ENCODE measurements around the gene SVEP1.
"Not testable (repeated sequence)": the region's sequence is repeated elsewhere in the genome, so short reads cannot be mapped to it uniquely, and the experiment has no call there.

The SVEP1 gene

GRCh38 chr9:110358992-110359391, 220.5 kb downstream of the SVEP1 start:
- not testable (repeated sequence) for DNase-seq (ENCODE audit: low spot score)

GRCh38 chr9:110357505-110357904, 222.0 kb downstream of the SVEP1 start:
- DNase-seq (ENCODE audit: low spot score), result no peak

- no peak for DNase-seq (ENCODE audit: low spot score)
Measured at GRCh38 chr9:110356639-110357395, 222.7 kb downstream of the SVEP1 start.

- DNase-seq (ENCODE audit: low spot score), result no peak
Measured at GRCh38 chr9:110355911-110356310, 223.6 kb downstream of the SVEP1 start.

- DNase-seq (ENCODE audit: low spot score), result no peak
Measured at GRCh38 chr9:110351009-110351467, 228.5 kb downstream of the SVEP1 start.

GRCh38 chr9:110346325-110346724, 233.2 kb downstream of the SVEP1 start:
- DNase-seq (ENCODE audit: low spot score), result no peak

GRCh38 chr9:110344821-110345220, 234.7 kb downstream of the SVEP1 start:
- no peak for DNase-seq (ENCODE audit: low spot score)

- no peak for DNase-seq (ENCODE audit: low spot score)
Measured at GRCh38 chr9:110343551-110343950, 236.0 kb downstream of the SVEP1 start.

GRCh38 chr9:110340306-110340705, 239.2 kb downstream of the SVEP1 start:
- DNase-seq (ENCODE audit: low spot score), result no peak

- DNase-seq (ENCODE audit: low spot score), result no peak
Measured at GRCh38 chr9:110338143-110338542, 241.4 kb downstream of the SVEP1 start.

- no peak for DNase-seq (ENCODE audit: low spot score)
Measured at GRCh38 chr9:110337727-110338126, 241.8 kb downstream of the SVEP1 start, which contains the start of gene TXNDC8. TSS of gene TXNDC8 (minus strand) at chr9:110337863.

- DNase-seq (ENCODE audit: low spot score), result no peak
Measured at GRCh38 chr9:110336363-110336762, 243.2 kb downstream of the SVEP1 start.

- no peak for DNase-seq (ENCODE audit: low spot score)
Measured at GRCh38 chr9:110334871-110335270, 244.7 kb downstream of the SVEP1 start.

GRCh38 chr9:110334183-110334582, 245.4 kb downstream of the SVEP1 start:
- no peak for DNase-seq (ENCODE audit: low spot score)

- no peak for DNase-seq (ENCODE audit: low spot score)
Measured at GRCh38 chr9:110332766-110333165, 246.8 kb downstream of the SVEP1 start.

- DNase-seq (ENCODE audit: low spot score), result no peak
Measured at GRCh38 chr9:110330484-110331105, 248.9 kb downstream of the SVEP1 start.

GRCh38 chr9:110329639-110330230, 249.8 kb downstream of the SVEP1 start:
- no peak for DNase-seq (ENCODE audit: low spot score)

- DNase-seq (ENCODE audit: low spot score), result no peak
Measured at GRCh38 chr9:110328763-110329162, 250.8 kb downstream of the SVEP1 start.

- no peak for DNase-seq (ENCODE audit: low spot score)
Measured at GRCh38 chr9:110327716-110328115, 251.8 kb downstream of the SVEP1 start.

GRCh38 chr9:110323818-110324217, 255.7 kb downstream of the SVEP1 start:
- DNase-seq (ENCODE audit: low spot score), result no peak

GRCh38 chr9:110320651-110321445, 258.7 kb downstream of the SVEP1 start:
- no peak for DNase-seq (ENCODE audit: low spot score)

GRCh38 chr9:110319781-110320492, 259.6 kb downstream of the SVEP1 start:
- no peak for DNase-seq (ENCODE audit: low spot score)

Measured in CD4-positive, alpha-beta T cell treated with Interleukin-15 for 4 hours (primary cell).